Loucy (cell line): Measurements from ENCODE around the gene IL1RAPL2.

Experiments
- H2AFZ ChIP-seq: fragments of 200-600 bp; sonication (generic); 2 replicates; pipeline ENCODE4 v1.6.0; 2016; ENCODE audit warnings: antibody characterized with exemption, mild to moderate bottlenecking, low read length, moderate library complexity
- H3F3A ChIP-seq: fragments of 200-600 bp; 2 replicates; pipeline ENCODE4 v1.6.0; 2016; ENCODE audit warnings: antibody characterized with exemption, low read depth, mild to moderate bottlenecking
- H3K27me3 ChIP-seq: fragments of 200-600 bp; sonication (generic); 2 replicates; pipeline ENCODE4 v1.6.1; 2014; ENCODE audit warnings: low read length, mild to moderate bottlenecking; ENCODE audit not compliant: insufficient read depth, poor library complexity, severe bottlenecking
- H3K36me3 ChIP-seq: fragments of 200-600 bp; sonication (generic); 2 replicates; pipeline ENCODE4 v1.6.1; 2016; ENCODE audit warnings: low read length; ENCODE audit not compliant: insufficient read depth
- H3K4me1 ChIP-seq: fragments of 200-600 bp; sonication (generic); 2 replicates; pipeline ENCODE4 v1.5.1; 2014; ENCODE audit warnings: low read length, mild to moderate bottlenecking; ENCODE audit not compliant: insufficient read depth, poor library complexity, severe bottlenecking
- H3K4me2 ChIP-seq: fragments of 200-600 bp; sonication (generic); 2 replicates; pipeline ENCODE4 v1.6.0; 2014; ENCODE audit warnings: antibody characterized with exemption, low read length, low read depth, mild to moderate bottlenecking; ENCODE audit not compliant: poor library complexity, severe bottlenecking
- H3K4me3 ChIP-seq: fragments of 200-600 bp; sonication (generic); 2 replicates; pipeline ENCODE4 v1.5.1; 2014; ENCODE audit warnings: low read length, mild to moderate bottlenecking, mixed read lengths; ENCODE audit not compliant: poor library complexity, severe bottlenecking
- H3K79me2 ChIP-seq: fragments of 200-600 bp; sonication (generic); 2 replicates; pipeline ENCODE4 v1.6.1; 2014; ENCODE audit warnings: low read length; ENCODE audit not compliant: insufficient read depth
- H3K9ac ChIP-seq: fragments of 200-600 bp; sonication (generic); 2 replicates; pipeline ENCODE4 v1.6.0; 2014; ENCODE audit warnings: mild to moderate bottlenecking, low read depth, low read length, moderate library complexity; ENCODE audit not compliant: poor library complexity, severe bottlenecking
- H3K9me2 ChIP-seq: fragments of 200-600 bp; sonication (generic); replicated peaks from 2 replicates; pipeline ENCODE4 v1.6.1; 2016; ENCODE audit warnings: low read depth, low read length, mixed read lengths
- H3K9me3 ChIP-seq: fragments of 200-600 bp; sonication (generic); 2 replicates; pipeline ENCODE4 v1.6.1; 2014; ENCODE audit warnings: mild to moderate bottlenecking, antibody characterized with exemption, low read length, low read depth; ENCODE audit not compliant: insufficient read depth
- H4K20me1 ChIP-seq: fragments of 200-600 bp; sonication (generic); 2 replicates; pipeline ENCODE4 v1.6.0; 2014; ENCODE audit warnings: antibody characterized with exemption, low read length, mild to moderate bottlenecking; ENCODE audit not compliant: insufficient read depth, poor library complexity, severe bottlenecking
- CTCF ChIP-seq: fragments of 200-600 bp; sonication (generic); conservative IDR thresholded peaks from 2 replicates; pipeline ENCODE4 v1.5.1; 2014; ENCODE audit warnings: mild to moderate bottlenecking, antibody characterized with exemption, low read length
- EZH2phosphoT487 ChIP-seq: fragments of 200-600 bp; IDR thresholded peaks from 2 replicates; pipeline ENCODE4 v1.6.1; 2018; ENCODE audit warnings: antibody characterized with exemption, mild to moderate bottlenecking, moderate library complexity, borderline replicate concordance

Gene IL1RAPL2

GRCh38 chrX:105190252-105190853, 624.4 kb downstream of the IL1RAPL2 start:
- TF ChIP-seq EZH2phosphoT487 = no peak
- peak; percentile 72 for TF ChIP-seq CTCF
- Histone ChIP-seq H3K27me3 (no peaks in the 10 kb centered on the region), H3K36me3 (no peaks in the 10 kb centered on the region), H3K79me2 (no peaks in the 10 kb centered on the region), H3K4me2 (no peak overlapping the region), H3K9me3 (no peaks in the 10 kb centered on the region), H2AFZ (no peak overlapping the region), H3K9me2 (no peaks in the 10 kb centered on the region), H3K4me3 (no peak overlapping the region), H3K4me1 (no peaks in the 10 kb centered on the region), H4K20me1 (no peaks in the 10 kb centered on the region), H3F3A (no peaks in the 10 kb centered on the region), H3K9ac (no peak overlapping the region)

GRCh38 chrX:105191878-105192277, 625.9 kb downstream of the IL1RAPL2 start:
- Histone ChIP-seq H3K4me1 (no peaks in the 10 kb centered on the region), H3K79me2 (no peaks in the 10 kb centered on the region), H3F3A (no peaks in the 10 kb centered on the region), H3K9me2 (no peaks in the 10 kb centered on the region), H3K4me3 (no peak overlapping the region), H3K27me3 (no peaks in the 10 kb centered on the region), H3K9me3 (no peaks in the 10 kb centered on the region), H2AFZ (no peak overlapping the region), H3K9ac (no peak overlapping the region), H3K4me2 (no peak overlapping the region), H3K36me3 (no peaks in the 10 kb centered on the region), H4K20me1 (no peaks in the 10 kb centered on the region)
- TF ChIP-seq CTCF (peak; percentile 52), EZH2phosphoT487 (no peak)

GRCh38 chrX:105209406-105209805, 643.4 kb downstream of the IL1RAPL2 start:
- TF ChIP-seq EZH2phosphoT487 = no peak
- no peak for TF ChIP-seq CTCF
- H3K9me2 ChIP-seq = no peaks in the 10 kb centered on the region
- no peak overlapping the region for H3K4me2 ChIP-seq
- H3K9ac ChIP-seq = no peak overlapping the region
- no peaks in the 10 kb centered on the region for H3K9me3 ChIP-seq
- no peaks in the 10 kb centered on the region for H3F3A ChIP-seq
- no peak overlapping the region for H2AFZ ChIP-seq
- H3K79me2 ChIP-seq = no peaks in the 10 kb centered on the region
- H4K20me1 ChIP-seq = no peaks in the 10 kb centered on the region
- H3K4me1 ChIP-seq = no peaks in the 10 kb centered on the region
- H3K4me3 ChIP-seq = no peak overlapping the region
- no peaks in the 10 kb centered on the region for H3K27me3 ChIP-seq
- H3K36me3 ChIP-seq = no peaks in the 10 kb centered on the region
